ENCODE measurements around the gene RALGPS1. TPM values are rescaled to one million over a fixed set of nuclear protein-coding genes. Genes with fewer than 3 reads are reported as not detected.
A peak's percentile ranks its signal among the peaks of the same experiment; 100 is the strongest.

RALGPS1 gene
- total and polyA plus RNA-seq, 2 of the 13 experiments (the other 11 are each of a cell fraction or from before 2014, with no cell fraction given), result 3.7 to 6.5 TPM

DNA sequence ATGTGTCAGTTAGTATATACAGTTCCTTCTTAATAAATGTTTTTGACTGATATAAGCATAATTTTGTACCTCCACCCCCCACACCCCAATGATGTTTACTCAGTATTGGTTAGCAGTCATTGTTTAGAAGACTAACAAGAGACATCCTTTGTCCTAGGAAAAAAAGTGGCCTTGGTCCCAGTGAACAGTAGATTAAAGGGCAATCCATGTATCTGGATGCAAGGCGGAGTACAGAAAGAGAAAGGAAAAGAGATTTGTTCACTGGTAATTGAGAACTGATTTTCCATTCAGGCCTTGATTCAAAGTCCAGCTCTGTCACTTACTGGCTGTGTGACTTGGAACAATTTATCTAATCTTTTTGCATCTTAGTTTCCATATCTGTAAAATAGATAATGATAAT is 4.6 kb downstream of the RALGPS1 start (continued):
- TF ChIP-seq RFX3 (CRISPR knock-in tag; IDR thresholded peaks at IDR 0.05) (no peak), TSC22D2 (CRISPR knock-in tag; IDR thresholded peaks at IDR 0.05; ENCODE audit: borderline replicate concordance) (no peak), ZNF20 (CRISPR knock-in tag; IDR thresholded peaks at IDR 0.05) (no peak), HDAC6 (IDR thresholded peaks at IDR 0.05; ENCODE audit: low read depth, low read length) (no peak), SOX5 (CRISPR knock-in tag; IDR thresholded peaks at IDR 0.05; ENCODE audit: borderline replicate concordance) (peak; percentile 99), POLR2A (IDR thresholded peaks at IDR 0.05; ENCODE audit: insufficient read depth in 1 of 2, low read depth in 2 of 2, low read length in 2 of 2) (no peak), ZNF713 (CRISPR knock-in tag; IDR thresholded peaks at IDR 0.05) (no peak), ZNF549 (CRISPR knock-in tag; IDR thresholded peaks at IDR 0.05) (no peak), CENPX (CRISPR knock-in tag; IDR thresholded peaks at IDR 0.05) (no peak), ATRX (CRISPR knock-in tag; IDR thresholded peaks at IDR 0.05; ENCODE audit: borderline replicate concordance) (no peak), ZNF614 (CRISPR knock-in tag; IDR thresholded peaks at IDR 0.05; ENCODE audit: borderline replicate concordance) (no peak), RNF2 (conservative IDR thresholded peaks at IDR 0.05; ENCODE audit: low read depth) (no peak), KMT2B (CRISPR knock-in tag; IDR thresholded peaks at IDR 0.05) (no peak), CCDC6 (CRISPR knock-in tag; IDR thresholded peaks at IDR 0.05) (no peak), BRD4 (CRISPR knock-in tag; IDR thresholded peaks at IDR 0.05) (no peak), SIN3A (IDR thresholded peaks at IDR 0.05; ENCODE audit: borderline replicate concordance, low read depth, low read length) (no peak), NR2C2 (CRISPR knock-in tag; IDR thresholded peaks at IDR 0.05; ENCODE audit: borderline replicate concordance) (no peak), SP5 (CRISPR knock-in tag; IDR thresholded peaks at IDR 0.05; ENCODE audit: borderline replicate concordance, low read depth) (peak; percentile 50; the same call in 1 of the 2 replicates), MAFG (CRISPR knock-in tag; IDR thresholded peaks at IDR 0.05) (no peak), EP300 (IDR thresholded peaks at IDR 0.05; ENCODE audit: low read depth in 2 of 2, low read length in 2 of 2) (peak; percentile 38 to 73; a peak in 3 of 4 replicates), EP300 (CRISPR knock-in tag; IDR thresholded peaks at IDR 0.05; ENCODE audit: borderline replicate concordance) (no peak), ETV5 (CRISPR knock-in tag; IDR thresholded peaks at IDR 0.05; ENCODE audit: borderline replicate concordance) (peak; percentile 43; the same call in 1 of the 2 replicates), JUNB (CRISPR knock-in tag; IDR thresholded peaks at IDR 0.05; ENCODE audit: borderline replicate concordance) (no peak), ZNF773 (CRISPR knock-in tag; IDR thresholded peaks at IDR 0.05; ENCODE audit: borderline replicate concordance) (no peak), ZFY (CRISPR knock-in tag; IDR thresholded peaks at IDR 0.05) (no peak), ZNF292 (CRISPR knock-in tag; IDR thresholded peaks at IDR 0.05; ENCODE audit: borderline replicate concordance, low read depth) (no peak), ZNF501 (CRISPR knock-in tag; IDR thresholded peaks at IDR 0.05) (no peak), ZNF766 (CRISPR knock-in tag; IDR thresholded peaks at IDR 0.05; ENCODE audit: borderline replicate concordance) (no peak), EZH2 (conservative IDR thresholded peaks at IDR 0.05; ENCODE audit: low read depth, low read length) (no peak)
- TF ChIP-seq, protein P1, sequence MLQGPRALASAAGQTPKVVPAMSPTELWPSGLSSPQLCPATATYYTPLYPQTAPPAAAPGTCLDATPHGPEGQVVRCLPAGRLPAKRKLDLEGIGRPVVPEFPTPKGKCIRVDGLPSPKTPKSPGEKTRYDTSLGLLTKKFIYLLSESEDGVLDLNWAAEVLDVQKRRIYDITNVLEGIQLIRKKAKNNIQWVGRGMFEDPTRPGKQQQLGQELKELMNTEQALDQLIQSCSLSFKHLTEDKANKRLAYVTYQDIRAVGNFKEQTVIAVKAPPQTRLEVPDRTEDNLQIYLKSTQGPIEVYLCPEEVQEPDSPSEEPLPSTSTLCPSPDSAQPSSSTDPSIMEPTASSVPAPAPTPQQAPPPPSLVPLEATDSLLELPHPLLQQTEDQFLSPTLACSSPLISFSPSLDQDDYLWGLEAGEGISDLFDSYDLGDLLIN (CRISPR knock-in tag; IDR thresholded peaks at IDR 0.05; ENCODE audit: borderline replicate concordance), result no peak
- TF ChIP-seq, protein P2, sequence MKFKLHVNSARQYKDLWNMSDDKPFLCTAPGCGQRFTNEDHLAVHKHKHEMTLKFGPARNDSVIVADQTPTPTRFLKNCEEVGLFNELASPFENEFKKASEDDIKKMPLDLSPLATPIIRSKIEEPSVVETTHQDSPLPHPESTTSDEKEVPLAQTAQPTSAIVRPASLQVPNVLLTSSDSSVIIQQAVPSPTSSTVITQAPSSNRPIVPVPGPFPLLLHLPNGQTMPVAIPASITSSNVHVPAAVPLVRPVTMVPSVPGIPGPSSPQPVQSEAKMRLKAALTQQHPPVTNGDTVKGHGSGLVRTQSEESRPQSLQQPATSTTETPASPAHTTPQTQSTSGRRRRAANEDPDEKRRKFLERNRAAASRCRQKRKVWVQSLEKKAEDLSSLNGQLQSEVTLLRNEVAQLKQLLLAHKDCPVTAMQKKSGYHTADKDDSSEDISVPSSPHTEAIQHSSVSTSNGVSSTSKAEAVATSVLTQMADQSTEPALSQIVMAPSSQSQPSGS (CRISPR knock-in tag; IDR thresholded peaks at IDR 0.05), result no peak

Measured in HepG2 (cell line).